H1 (cell line): ENCODE results near the gene CSRNP3. TPM values are rescaled to one million over a fixed set of nuclear protein-coding genes. Genes with fewer than 3 reads are reported as not detected.

Experiments used
- CTCF ChIA-PET: fragments of 300-600 bp; sonication (Branson Sonifier 250); formaldehyde crosslinking; loops from one replicate; lab custom pipeline; 2021; ENCODE audit not compliant: partially characterized antibody; lab: Charles Lee
- POLR2A ChIA-PET: fragments of 300-600 bp; sonication (Branson Sonifier 250); formaldehyde crosslinking; loops from one replicate; lab custom pipeline; 2021; ENCODE audit warnings: inconsistent platforms; ENCODE audit not compliant: partially characterized antibody; lab: Charles Lee
- DNase-seq, 2 experiments: peaks; one replicate each; pipeline versions ENCODE4 v3.0.0 to v3.0.0-alpha.2; 2010 to 2022; ENCODE audit warnings: low spot score in 2 of 2, low read depth in 1 of 2, mixed read lengths in 1 of 2
- FAIRE-seq: peaks from 2 replicates; lab custom pipeline; 2011; peaks lifted over from hg19 to GRCh38; lab: Jason Lieb, UNC
- H2AFZ ChIP-seq: 2 replicates; pipeline ENCODE4 v1.8.1; 2012; ENCODE audit warnings: low read length, inconsistent platforms
- H2AK5ac ChIP-seq: 2 replicates; pipeline ENCODE4 v1.6.1; 2013; ENCODE audit warnings: low read depth, low read length
- H2BK120ac ChIP-seq: replicated peaks from 2 replicates; pipeline ENCODE3; 2013; ENCODE audit warnings: low read depth, low read length, inconsistent platforms
- H2BK12ac ChIP-seq: 2 replicates; pipeline ENCODE4 v1.6.1; 2013; ENCODE audit warnings: low read depth, low read length
- H2BK15ac ChIP-seq: 2 replicates; pipeline ENCODE4 v1.6.1; 2013; ENCODE audit warnings: low read length
- H2BK20ac ChIP-seq: 2 replicates; pipeline ENCODE4 v1.6.1; 2013; ENCODE audit warnings: low read length
- H2BK5ac ChIP-seq: 2 replicates; pipeline ENCODE4 v1.6.1; 2013; ENCODE audit warnings: low read depth, low read length
- H3K14ac ChIP-seq: 2 replicates; pipeline ENCODE4 v1.6.1; 2013; ENCODE audit warnings: inconsistent platforms; ENCODE audit not compliant: insufficient read length
- H3K18ac ChIP-seq: 2 replicates; pipeline ENCODE4 v1.6.1; 2013; ENCODE audit warnings: low read length; ENCODE audit errors: extremely low read depth
- H3K23ac ChIP-seq: 2 replicates; pipeline ENCODE4 v1.6.1; 2013; ENCODE audit warnings: inconsistent platforms; ENCODE audit not compliant: insufficient read length
- H3K23me2 ChIP-seq: 2 replicates; pipeline ENCODE4 v1.6.1; 2013; ENCODE audit warnings: low read depth, low read length
- H3K27ac ChIP-seq: 2 replicates; pipeline ENCODE4 v1.6.1; 2011; ENCODE audit warnings: low read depth, low read length, inconsistent platforms
- H3K27me3 ChIP-seq, 4 experiments: replicated peaks in 1 of 4; 1 replicate in 1 of 4; 2 replicates in 3 of 4; pipeline versions ENCODE4 v1.6.1 to v1.8.1; 2011 to 2013; ENCODE audit warnings: low read length in 3 of 4, mild to moderate bottlenecking in 3 of 4, inconsistent platforms in 2 of 4, mixed read lengths in 2 of 4, moderate library complexity in 1 of 4; ENCODE audit not compliant: control insufficient read depth in 3 of 4, insufficient read depth in 3 of 4; ENCODE audit errors: extremely low read depth in 1 of 4
- H3K36me3 ChIP-seq, 4 experiments: 2 replicates each; pipeline versions ENCODE4 v1.6.1 to v1.8.1; 2011 to 2013; ENCODE audit warnings: mild to moderate bottlenecking in 4 of 4, low read length in 3 of 4, moderate library complexity in 2 of 4, control low read depth in 1 of 4, inconsistent platforms in 1 of 4; ENCODE audit not compliant: insufficient read depth in 4 of 4, control insufficient read depth in 2 of 4
- H3K4ac ChIP-seq: replicated peaks from 2 replicates; pipeline ENCODE3; 2013; ENCODE audit warnings: low read length, low read depth, mixed read lengths, inconsistent platforms; ENCODE audit not compliant: insufficient read length
- H3K4me1 ChIP-seq, 4 experiments: replicated peaks in 1 of 4; 1 replicate in 1 of 4; 2 replicates in 3 of 4; pipeline versions ENCODE4 v1.6.1 to v1.8.1; 2011 to 2013; ENCODE audit warnings: low read length in 3 of 4, inconsistent platforms in 2 of 4, mixed read lengths in 1 of 4; ENCODE audit not compliant: insufficient read depth in 4 of 4, control insufficient read depth in 3 of 4
- H3K4me2 ChIP-seq, 2 experiments: 2 replicates each; pipeline versions ENCODE4 v1.6.1 to v1.8.1; 2011 to 2013; ENCODE audit warnings: low read depth in 2 of 2, low read length in 2 of 2, control low read depth in 1 of 2, inconsistent platforms in 1 of 2, mild to moderate bottlenecking in 1 of 2; ENCODE audit not compliant: insufficient read depth in 1 of 2
- H3K4me3 ChIP-seq, 4 experiments: fragments of 200-600, 300-600 bp in 1 of 4; sonication (generic), shearing (Covaris generic), sonication (Bioruptor Twin) in 1 of 4; 2 replicates each; pipeline versions ENCODE4 v1.5.1 to v1.8.1; 2011 to 2016; ENCODE audit warnings: low read length in 4 of 4, low read depth in 3 of 4, control low read depth in 2 of 4, inconsistent platforms in 2 of 4, mild to moderate bottlenecking in 2 of 4, mixed read lengths in 1 of 4, moderate library complexity in 1 of 4; ENCODE audit not compliant: insufficient read depth in 2 of 4; ENCODE audit errors: extremely low read depth in 1 of 4
- H3K56ac ChIP-seq: replicated peaks from 2 replicates; pipeline ENCODE3; 2013; ENCODE audit warnings: low read depth, mild to moderate bottlenecking, mixed read lengths, low read length, inconsistent platforms; ENCODE audit not compliant: insufficient read length
- H3K79me1 ChIP-seq: 2 replicates; pipeline ENCODE4 v1.6.1; 2013; ENCODE audit warnings: low read depth, low read length, control low read depth
- H3K79me2 ChIP-seq, 2 experiments: 2 replicates each; pipeline versions ENCODE4 v1.6.1 to v1.8.1; 2012 to 2013; ENCODE audit warnings: low read length in 2 of 2, mild to moderate bottlenecking in 2 of 2, inconsistent platforms in 1 of 2; ENCODE audit not compliant: insufficient read depth in 2 of 2, control insufficient read depth in 1 of 2
- H3K9ac ChIP-seq, 4 experiments: replicated peaks in 1 of 4; 1 replicate in 1 of 4; 2 replicates in 3 of 4; pipeline versions ENCODE4 v1.6.1 to v1.8.1; 2011 to 2013; ENCODE audit warnings: low read depth in 3 of 4, low read length in 3 of 4, control low read depth in 2 of 4, mild to moderate bottlenecking in 2 of 4, moderate library complexity in 2 of 4, inconsistent platforms in 1 of 4; ENCODE audit errors: extremely low read depth in 1 of 4
- H3K9me3 ChIP-seq, 2 experiments: 2 replicates each; pipeline versions ENCODE4 v1.6.1 to v1.8.1; 2012 to 2013; ENCODE audit warnings: mild to moderate bottlenecking in 2 of 2, moderate library complexity in 2 of 2, control low read depth in 1 of 2, inconsistent platforms in 1 of 2, low read depth in 1 of 2, low read length in 1 of 2, mixed read lengths in 1 of 2; ENCODE audit not compliant: insufficient read depth in 2 of 2
- H4K20me1 ChIP-seq, 2 experiments: replicated peaks in 1 of 2; 2 replicates each; pipeline versions ENCODE3 to v1.8.1; 2011 to 2013; ENCODE audit warnings: inconsistent platforms in 2 of 2, low read length in 2 of 2, mild to moderate bottlenecking in 1 of 2; ENCODE audit not compliant: insufficient read depth in 2 of 2, control insufficient read depth in 1 of 2
- H4K5ac ChIP-seq: 2 replicates; pipeline ENCODE4 v1.6.1; 2013; ENCODE audit warnings: low read length, low read depth, mixed read lengths, inconsistent platforms; ENCODE audit not compliant: insufficient read length
- H4K8ac ChIP-seq: 2 replicates; pipeline ENCODE4 v1.8.0; 2013; ENCODE audit warnings: mild to moderate bottlenecking, moderate library complexity, low read length, inconsistent platforms; ENCODE audit not compliant: insufficient read depth; ENCODE audit errors: extremely low read depth
- H4K91ac ChIP-seq: replicated peaks from 2 replicates; pipeline ENCODE3; 2013; ENCODE audit warnings: low read length, mixed read lengths, inconsistent platforms; ENCODE audit not compliant: insufficient read length
- EGR1 ChIP-seq: IDR thresholded peaks from 2 replicates; pipeline ENCODE4 v1.6.1; 2011; ENCODE audit warnings: low read depth, low read length, borderline replicate concordance
- HDAC6 ChIP-seq: IDR thresholded peaks from one replicate; pipeline ENCODE4 v1.7.1; 2012; ENCODE audit warnings: low read depth, mild to moderate bottlenecking, inconsistent platforms, low read length, moderate library complexity
- JUN ChIP-seq: IDR thresholded peaks from 2 replicates; pipeline ENCODE4 v1.6.1; 2011; ENCODE audit warnings: low read depth, mild to moderate bottlenecking, improper control_type of control experiment, low read length
- KDM4A ChIP-seq: IDR thresholded peaks from one replicate; pipeline ENCODE4 v1.7.1; 2012; ENCODE audit warnings: low read depth, mild to moderate bottlenecking, moderate library complexity, low read length, inconsistent platforms; ENCODE audit not compliant: severe bottlenecking
- KDM5A ChIP-seq: fragments of 200-600 bp; IDR thresholded peaks from 2 replicates; pipeline ENCODE4 v1.7.1; 2012; ENCODE audit warnings: mild to moderate bottlenecking, low read length, inconsistent platforms, mixed read lengths
- POU5F1 ChIP-seq: IDR thresholded peaks from 2 replicates; pipeline ENCODE4 v1.6.1; 2011; ENCODE audit warnings: low read depth, mild to moderate bottlenecking, low read length, moderate library complexity
- RAD21 ChIP-seq, 2 experiments: IDR thresholded peaks in 1 of 2; conservative IDR thresholded peaks in 1 of 2; 2 replicates each; pipeline ENCODE4 v1.6.1; 2011; ENCODE audit warnings: low read depth in 2 of 2, low read length in 2 of 2, improper control_type of control experiment in 1 of 2, inconsistent platforms in 1 of 2, mild to moderate bottlenecking in 1 of 2, moderate library complexity in 1 of 2
- YY1 ChIP-seq: IDR thresholded peaks from 2 replicates; pipeline ENCODE4 v1.6.1; 2011; ENCODE audit warnings: low read depth, mild to moderate bottlenecking, low read length
- WGBS, 2 experiments: shearing (Covaris generic) in 1 of 2; methylation state at CpG; one replicate each; pipeline versions ENCODE4 v1.1.6 to v1.1.7; 2013 to 2015; ENCODE audit warnings: low lambda C conversion rate in 2 of 2, mixed read lengths in 2 of 2, inconsistent platforms in 1 of 2, low coverage in 1 of 2, missing lambda C conversion rate in 1 of 2; ENCODE audit not compliant: insufficient replicate concordance in 2 of 2, insufficient coverage in 1 of 2, insufficient read length in 1 of 2; ENCODE audit errors: extremely low coverage in 1 of 2, missing lambda C conversion rate in 1 of 2; 5-methylcytosine and 5-hydroxymethylcytosine counted together
- polyA plus RNA-seq, 7 experiments: library from polyadenylated mRNA; depleted of rRNA in 3 of 7; stranded (reverse) in 5 of 7; unstranded in 2 of 7; fragments of >200 nt in 5 of 7; fragments of 200-250 nt in 2 of 7; gene quantifications; 1 replicate in 5 of 7; 2 replicates in 1 of 7; 4 replicates in 1 of 7; pipeline versions ENCODE4 v1.2.1 to v1.2.3, GENCODE V29; 2011 to 2013; ENCODE audit warnings: missing spikeins in 2 of 7, mixed read lengths in 2 of 7
- total RNA-seq: library from RNA; stranded (reverse); fragmentation: NEBNext Ultra II Directional; extraction: Animal tissue kit (Norgen Biotek cat#: 25700); gene quantifications from 2 replicates; pipeline ENCODE4 v1.2.1, GENCODE V29; 2021

CSRNP3 gene
- total and polyA plus RNA-seq, 2 of the 8 experiments (the other 6 are each of a cell fraction or from before 2014, with no cell fraction given), result 1.3 to 6.5 TPM

- TF ChIP-seq JUN (no peak), KDM4A (no peak), KDM5A (no peak), POU5F1 (no peak), YY1 (no peak), HDAC6 (no peak), RAD21 (IDR thresholded peaks at IDR 0.05 in 1 of 2, conservative IDR thresholded peaks at IDR 0.05 in 1 of 2; ENCODE audit: low read depth in 2 of 2, low read length in 2 of 2) (no peak), EGR1 (no peak)
- WGBS, 2 experiments, result 100% methylated on average over 1 of the region's 1 CpG; no CpG with 5 or more reads in 1 of the 2 experiments
- CTCF ChIA-PET, result interaction anchor here (0.6 to 1.0 kb wide), 2 partner anchors 23 to 672 kb away, joined by 3 read pairs; no protein-coding TSS in a partner anchor
Measured at GRCh38 chr2:165675551-165675968, 206.1 kb downstream of the CSRNP3 start.

More at GRCh38 chr2:165675551-165675968, 206.1 kb downstream of the CSRNP3 start:
- H3K18ac ChIP-seq, result no peak overlapping the region
- H3K4me2 ChIP-seq, result no peak overlapping the region
- no peak overlapping the region for H2BK120ac ChIP-seq
- H3K36me3 ChIP-seq, result peaks cover 0 to 4% (median 1%) of the 10 kb centered on the region in 4 experiments; a peak in 2 of 8 replicates
- no peak overlapping the region for H3K23ac ChIP-seq
- no peak overlapping the region for H3K27ac ChIP-seq
- H4K8ac ChIP-seq, result no peak overlapping the region
- H4K20me1 ChIP-seq, result no peaks in the 10 kb centered on the region
- no peaks in the 10 kb centered on the region for H3K79me1 ChIP-seq
- H3K79me2 ChIP-seq, result no peaks in the 10 kb centered on the region
- no peak overlapping the region for H3K4ac ChIP-seq
- H3K56ac ChIP-seq, result no peak overlapping the region
- H3K14ac ChIP-seq, result no peak overlapping the region
- H2BK20ac ChIP-seq, result no peak overlapping the region
- POLR2A ChIA-PET, result no interaction called here
- no peak overlapping the region for H2AFZ ChIP-seq
- H4K91ac ChIP-seq, result no peak overlapping the region
- no peak overlapping the region for H2BK15ac ChIP-seq
- peaks cover 0 to 3% (median 0%) of the 10 kb centered on the region in 4 experiments; a peak in 1 of 7 replicates for H3K4me1 ChIP-seq
- H2AK5ac ChIP-seq, result no peak overlapping the region
- no peak overlapping the region for H2BK12ac ChIP-seq
- H2BK5ac ChIP-seq, result no peak overlapping the region
- H4K5ac ChIP-seq, result no peak overlapping the region
- no peaks in the 10 kb centered on the region for H3K27me3 ChIP-seq
- H3K9me3 ChIP-seq, result peaks cover 5 to 9% of the 10 kb centered on the region in 2 experiments; a peak in 3 of 4 replicates
- no peak overlapping the region for H3K4me3 ChIP-seq
- H3K23me2 ChIP-seq, result no peaks in the 10 kb centered on the region
- DNase-seq, result no peak
- no peak for FAIRE-seq
- H3K9ac ChIP-seq, result no peak overlapping the region
